Activated CD4-positive, alpha-beta T cell treated with anti-CD3 and anti-CD28 coated beads for 36 hours (primary cell): ENCODE data around the gene C12orf57. TPM values are rescaled to one million over a fixed set of nuclear protein-coding genes. Genes with fewer than 3 reads are reported as not detected.

ENCODE experiments used
- ATAC-seq: fragments of 200-7000 bp; cut with Tn5 transposase; one replicate; pipeline ENCODE4 v1.10.0; 2021; ENCODE audit warnings: mild to moderate bottlenecking, moderate library complexity
- CTCF ChIA-PET: fragments of 350-600 bp; sonication (Branson Sonifier 250); formaldehyde crosslinking; loops from one replicate; lab custom pipeline; 2021; ENCODE audit warnings: antibody characterized with exemption; lab: Charles Lee
- POLR2A ChIA-PET: fragments of 350-600 bp; sonication (Branson Sonifier 250); formaldehyde crosslinking; loops from one replicate; lab custom pipeline; 2021; ENCODE audit warnings: antibody characterized with exemption, inconsistent platforms; lab: Charles Lee
- DNase-seq: peaks from one replicate; pipeline ENCODE4 v3.0.0-alpha.2; 2020
- H3K27ac Mint-ChIP-seq: one replicate; pipeline ENCODE4 v1.8.0; 2021; ENCODE audit warnings: mixed read lengths
- H3K27me3 Mint-ChIP-seq: one replicate; pipeline ENCODE4 v1.8.0; 2021; ENCODE audit warnings: mixed read lengths
- H3K36me3 Mint-ChIP-seq: one replicate; pipeline ENCODE4 v1.8.0; 2021; ENCODE audit warnings: low read depth, mixed read lengths
- H3K4me1 Mint-ChIP-seq: one replicate; pipeline ENCODE4 v1.8.0; 2021; ENCODE audit warnings: mixed read lengths
- H3K4me3 Mint-ChIP-seq: one replicate; pipeline ENCODE4 v1.8.0; 2021; ENCODE audit warnings: mild to moderate bottlenecking, moderate library complexity, mixed read lengths
- H3K9me3 Mint-ChIP-seq: one replicate; pipeline ENCODE4 v1.8.0; 2021; ENCODE audit warnings: low read depth, mixed read lengths
- intact Hi-C, 2 experiments: fragments of 100-400 bp; cut with DNase I in 1 of 2; cut with micrococcal nuclease in 1 of 2; formaldehyde crosslinking; loops; one replicate each; pipeline versions ENCODE4 v1.14.2 to v1.15.1; 2022 to 2024; cut with DNase I, micrococcal nuclease
- total RNA-seq, 2 experiments: library from RNA; stranded (reverse); gene quantifications; one replicate each; pipeline ENCODE4 v1.2.3, GENCODE V29; 2021

C12orf57 gene
- total RNA-seq, 2 experiments from 2014 or later: 189 to 208 TPM

DNA sequence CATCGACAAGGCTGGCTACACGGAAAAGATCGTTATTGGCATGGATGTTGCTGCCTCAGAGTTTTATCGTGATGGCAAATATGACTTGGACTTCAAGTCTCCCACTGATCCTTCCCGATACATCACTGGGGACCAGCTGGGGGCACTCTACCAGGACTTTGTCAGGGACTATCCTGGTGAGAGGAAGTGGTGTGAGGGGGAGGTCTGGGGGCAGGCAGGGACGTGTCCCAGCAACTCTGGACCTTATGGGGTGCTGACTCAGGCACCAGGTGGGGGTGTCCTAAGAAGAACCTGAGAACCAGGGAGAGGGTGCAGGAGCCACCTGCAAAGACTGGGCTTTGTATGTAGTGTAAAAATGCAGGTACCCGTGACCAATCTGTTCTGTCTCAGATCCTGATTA lies 24.2 kb upstream of the C12orf57 start:
- CTCF ChIA-PET: interaction anchor here (0.6 to 1.4 kb wide), 2 partner anchors 28 to 52 kb away, joined by 3 to 5 read pairs; partner anchors contain the start of gene TPI1
- POLR2A ChIA-PET: no interaction called here
- Mint-ChIP-seq H3K27ac (peak overlapping the region; percentile 38), H3K4me3 (no peak overlapping the region), H3K4me1 (peaks cover 31% of the 10 kb centered on the region), H3K27me3 (no peaks in the 10 kb centered on the region), H3K36me3 (peaks cover 59% of the 10 kb centered on the region), H3K9me3 (no peaks in the 10 kb centered on the region)
- intact Hi-C loops: no loop called here
- DNase-seq (no peak), ATAC-seq (no peak)

DNA sequence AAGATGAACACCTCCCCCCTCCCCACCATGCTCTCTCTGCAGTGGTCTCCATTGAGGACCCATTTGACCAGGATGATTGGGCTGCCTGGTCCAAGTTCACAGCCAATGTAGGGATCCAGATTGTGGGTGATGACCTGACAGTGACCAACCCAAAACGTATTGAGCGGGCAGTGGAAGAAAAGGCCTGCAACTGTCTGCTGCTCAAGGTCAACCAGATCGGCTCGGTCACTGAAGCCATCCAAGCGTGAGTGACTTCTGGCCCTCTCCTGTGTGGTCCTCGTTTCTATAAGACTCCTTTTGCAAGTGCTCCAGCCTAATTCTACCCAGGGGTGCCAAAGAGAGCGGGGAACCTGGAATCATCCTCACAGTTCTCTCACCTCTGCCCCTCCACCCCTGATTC lies 22.3 kb upstream of the C12orf57 start:
- no peak for DNase-seq
- Mint-ChIP-seq H3K36me3 (peaks cover 45% of the 10 kb centered on the region), H3K9me3 (no peaks in the 10 kb centered on the region), H3K27me3 (no peaks in the 10 kb centered on the region), H3K4me3 (no peak overlapping the region), H3K4me1 (peaks cover 28% of the 10 kb centered on the region), H3K27ac (no peak overlapping the region)
- intact Hi-C loops: no loop called here
- ChIA-PET POLR2A (interaction anchor here (1.3 kb wide), 1 partner anchor 22 kb away, joined by 5 read pairs; the partner anchor contains the start of genes C12orf57 and RNU7-1), CTCF (interaction anchor here (0.6 to 1.3 kb wide), 6 partner anchors 9 to 223 kb away, joined by 3 to 5 read pairs (median 4); partner anchors contain the start of gene LRRC23)
- ATAC-seq: no peak

DNA sequence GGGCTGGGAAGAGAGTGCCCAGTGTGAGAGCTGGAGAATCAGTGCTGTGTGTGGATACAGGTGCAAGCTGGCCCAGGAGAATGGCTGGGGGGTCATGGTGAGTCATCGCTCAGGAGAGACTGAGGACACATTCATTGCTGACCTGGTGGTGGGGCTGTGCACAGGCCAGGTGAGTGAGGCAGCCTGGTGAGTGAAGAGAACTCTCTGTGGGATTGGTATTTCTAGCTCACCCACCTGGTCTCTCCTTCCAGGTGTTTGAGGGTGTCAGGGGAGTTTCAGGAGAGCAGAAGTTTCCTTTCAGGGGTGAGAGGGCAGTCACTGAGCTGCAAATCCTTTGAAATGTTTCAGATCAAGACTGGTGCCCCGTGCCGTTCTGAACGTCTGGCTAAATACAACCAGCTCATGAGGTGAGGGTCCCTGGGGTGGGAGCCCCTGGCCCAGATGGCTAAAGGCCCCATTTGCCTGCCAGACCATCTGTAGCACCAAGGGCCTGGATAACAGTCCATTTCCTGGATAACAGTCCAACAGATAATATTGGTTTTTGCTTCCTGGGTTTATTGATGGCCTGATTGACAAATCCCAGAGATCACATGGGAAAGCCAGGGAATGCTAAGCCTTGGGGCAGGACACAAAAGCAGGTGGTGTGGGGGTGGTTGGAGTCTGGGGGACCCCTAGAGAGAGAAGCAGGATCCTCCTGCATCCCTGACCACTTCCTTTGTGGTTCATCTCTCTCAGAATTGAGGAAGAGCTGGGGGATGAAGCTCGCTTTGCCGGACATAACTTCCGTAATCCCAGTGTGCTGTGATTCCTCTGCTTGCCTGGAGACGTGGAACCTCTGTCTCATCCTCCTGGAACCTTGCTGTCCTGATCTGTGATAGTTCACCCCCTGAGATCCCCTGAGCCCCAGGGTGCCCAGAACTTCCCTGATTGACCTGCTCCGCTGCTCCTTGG lies 21.6 kb upstream of the C12orf57 start:
- CTCF ChIA-PET: interaction anchor here (0.6 to 1.3 kb wide), 9 partner anchors 10 to 387 kb away, joined by 3 to 5 read pairs (median 3); partner anchors contain the start of gene LRRC23
- no peak overlapping the region for H3K27ac Mint-ChIP-seq
- H3K9me3 Mint-ChIP-seq: no peaks in the 10 kb centered on the region
- intact Hi-C loops: no loop called here
- no peaks in the 10 kb centered on the region for H3K27me3 Mint-ChIP-seq
- no peak for DNase-seq
- no peak for ATAC-seq
- H3K4me1 Mint-ChIP-seq: peaks cover 31% of the 10 kb centered on the region
- H3K4me3 Mint-ChIP-seq: no peak overlapping the region
- POLR2A ChIA-PET: interaction anchor here (1.3 kb wide), 1 partner anchor 22 kb away, joined by 5 read pairs; the partner anchor contains the start of genes C12orf57 and RNU7-1
- peaks cover 39% of the 10 kb centered on the region for H3K36me3 Mint-ChIP-seq

DNA sequence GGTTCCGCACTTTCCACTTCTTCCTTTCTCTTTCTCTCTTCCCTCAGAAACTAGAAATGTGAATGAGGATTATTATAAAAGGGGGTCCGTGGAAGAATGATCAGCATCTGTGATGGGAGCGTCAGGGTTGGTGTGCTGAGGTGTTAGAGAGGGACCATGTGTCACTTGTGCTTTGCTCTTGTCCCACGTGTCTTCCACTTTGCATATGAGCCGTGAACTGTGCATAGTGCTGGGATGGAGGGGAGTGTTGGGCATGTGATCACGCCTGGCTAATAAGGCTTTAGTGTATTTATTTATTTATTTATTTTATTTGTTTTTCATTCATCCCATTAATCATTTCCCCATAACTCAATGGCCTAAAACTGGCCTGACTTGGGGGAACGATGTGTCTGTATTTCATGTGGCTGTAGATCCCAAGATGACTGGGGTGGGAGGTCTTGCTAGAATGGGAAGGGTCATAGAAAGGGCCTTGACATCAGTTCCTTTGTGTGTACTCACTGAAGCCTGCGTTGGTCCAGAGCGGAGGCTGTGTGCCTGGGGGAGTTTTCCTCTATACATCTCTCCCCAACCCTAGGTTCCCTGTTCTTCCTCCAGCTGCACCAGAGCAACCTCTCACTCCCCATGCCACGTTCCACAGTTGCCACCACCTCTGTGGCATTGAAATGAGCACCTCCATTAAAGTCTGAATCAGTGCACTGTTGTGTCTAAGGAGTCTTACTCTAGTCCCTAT lies 20.7 kb upstream of the C12orf57 start:
- CTCF ChIA-PET: interaction anchor here (0.6 to 7.4 kb wide), 14 partner anchors 11 to 388 kb away, joined by 3 to 59 read pairs (median 4); partner anchors contain the start of genes C12orf57, LPCAT3 and RNU7-1
- intact Hi-C loops: no loop called here
- Mint-ChIP-seq H3K36me3 (peaks cover 34% of the 10 kb centered on the region), H3K9me3 (no peaks in the 10 kb centered on the region), H3K4me3 (no peak overlapping the region), H3K27ac (no peak overlapping the region), H3K27me3 (no peaks in the 10 kb centered on the region), H3K4me1 (peaks cover 32% of the 10 kb centered on the region)
- POLR2A ChIA-PET: interaction anchor here (1.3 kb wide), 1 partner anchor 21 kb away, joined by 3 read pairs; the partner anchor contains the start of genes C12orf57 and RNU7-1
- no peak for DNase-seq
- no peak for ATAC-seq

DNA sequence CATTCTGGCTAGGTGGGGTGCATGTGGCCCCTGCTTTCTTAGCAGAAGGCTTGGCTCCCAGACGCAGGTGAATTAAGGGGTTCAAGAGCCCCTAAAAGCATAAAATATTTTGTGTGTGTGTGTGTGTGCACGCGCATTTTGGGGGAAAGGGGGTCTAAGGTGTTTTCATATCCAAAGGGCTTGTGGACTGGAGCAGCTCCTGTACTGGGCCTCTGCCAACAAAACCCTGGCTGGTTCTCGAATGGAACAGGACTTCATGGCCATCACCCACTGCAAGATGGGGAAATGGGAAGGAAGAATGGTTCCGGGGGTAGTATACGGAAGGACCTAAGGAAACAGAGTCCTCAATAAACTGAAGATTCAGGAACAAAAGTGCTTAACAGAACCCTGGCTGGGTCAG lies 20.0 kb upstream of the C12orf57 start:
- intact Hi-C loops: loop anchor here (1.0 to 2.0 kb wide), 6 partner anchors 14 to 185 kb away; partner anchors contain the start of genes C1R (in 2 of the 2), C12orf57 (in 1 of the 2) and C1RL (in 1 of the 2)
- DNase-seq (no peak), ATAC-seq (no peak)
- Mint-ChIP-seq H3K27me3 (no peaks in the 10 kb centered on the region), H3K36me3 (peaks cover 36% of the 10 kb centered on the region), H3K4me1 (peaks cover 36% of the 10 kb centered on the region), H3K4me3 (peak overlapping the region; percentile 29), H3K27ac (no peak overlapping the region), H3K9me3 (no peaks in the 10 kb centered on the region)
- ChIA-PET CTCF (interaction anchor here (0.6 to 7.4 kb wide), 19 partner anchors 8 to 347 kb away, joined by 3 to 59 read pairs (median 3); partner anchors contain the start of genes C12orf57, LPCAT3 and RNU7-1), POLR2A (interaction anchor here (0.8 to 1.3 kb wide), 2 partner anchors 20 to 98 kb away, joined by 3 to 4 read pairs; partner anchors contain the start of genes C12orf57 and RNU7-1)

DNA sequence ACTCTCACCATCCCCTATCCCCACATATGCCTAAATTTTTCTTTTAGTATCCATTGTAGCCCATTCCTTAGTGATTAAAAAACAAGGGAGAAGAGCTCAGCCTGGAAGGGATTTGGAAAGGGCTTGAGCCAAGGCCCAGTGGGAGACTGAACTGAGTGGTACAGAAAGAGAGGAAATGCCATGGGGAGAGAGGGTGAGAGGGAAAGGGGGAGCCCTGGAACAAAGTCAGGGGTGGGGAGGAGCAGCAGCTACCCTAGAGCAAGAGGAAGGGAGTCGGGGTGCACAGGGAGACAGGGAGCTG lies 18.6 kb upstream of the C12orf57 start:
- ChIA-PET POLR2A (interaction anchor here (0.9 to 1.4 kb wide), 2 partner anchors 14 to 19 kb away, joined by 4 to 5 read pairs; partner anchors contain the start of genes C12orf57 and RNU7-1), CTCF (interaction anchor here (0.6 to 7.4 kb wide), 23 partner anchors 9 to 1739 kb away, joined by 3 to 59 read pairs (median 3); partner anchors contain the start of genes C12orf57, CDCA3, LPCAT3 and RNU7-1)
- Mint-ChIP-seq H3K27me3 (no peaks in the 10 kb centered on the region), H3K9me3 (no peaks in the 10 kb centered on the region), H3K4me1 (peaks cover 44% of the 10 kb centered on the region), H3K27ac (no peak overlapping the region), H3K4me3 (no peak overlapping the region), H3K36me3 (peaks cover 26% of the 10 kb centered on the region)
- intact Hi-C loops: loop anchor here in 1 of 2 experiments (2.0 kb wide), 2 partner anchors 20 to 40 kb away; partner anchors contain the start of gene C12orf57
- DNase-seq (no peak), ATAC-seq (no peak)

DNA sequence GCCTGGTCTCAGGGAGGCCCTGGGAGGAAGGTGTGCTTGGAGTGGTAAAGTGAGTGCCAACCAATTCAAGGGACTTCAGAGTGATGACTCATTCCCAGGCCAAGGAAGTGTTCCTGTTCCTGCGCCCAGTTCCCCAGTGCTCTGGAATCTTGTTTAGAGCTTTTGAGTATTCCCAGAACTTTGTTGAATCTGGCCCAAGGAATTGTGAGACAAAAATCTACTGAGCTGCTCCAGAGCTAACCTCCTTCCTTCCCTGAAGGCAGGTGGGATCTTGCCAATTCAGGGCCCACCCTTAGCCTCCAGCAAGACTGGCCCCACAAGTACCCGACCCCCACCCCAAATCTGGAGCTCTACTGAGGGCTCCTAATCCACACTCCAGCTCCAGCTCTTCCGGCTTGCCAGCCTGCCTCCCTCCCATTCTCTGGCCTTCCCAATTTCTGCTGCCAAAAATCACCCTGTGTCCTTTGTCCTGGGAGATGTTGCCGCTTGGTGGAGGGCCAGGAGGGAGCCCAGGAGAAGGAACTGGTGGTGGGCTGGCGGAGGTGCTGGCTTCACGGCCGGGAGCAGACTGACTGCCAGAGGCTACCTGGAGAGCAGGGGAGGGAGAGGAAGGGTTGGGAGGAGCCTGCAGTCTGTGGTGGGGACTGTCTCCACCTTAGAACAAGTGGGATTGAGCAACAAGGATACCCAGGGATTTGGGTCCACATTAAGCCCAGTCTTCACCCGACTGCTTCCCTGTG lies 18.1 kb upstream of the C12orf57 start:
- Mint-ChIP-seq H3K27ac (no peak overlapping the region), H3K27me3 (no peaks in the 10 kb centered on the region), H3K4me3 (peak overlapping the region; percentile 77), H3K4me1 (peaks cover 47% of the 10 kb centered on the region), H3K9me3 (no peaks in the 10 kb centered on the region), H3K36me3 (peaks cover 28% of the 10 kb centered on the region)
- ChIA-PET CTCF (interaction anchor here (0.6 to 7.4 kb wide), 28 partner anchors 8 to 1738 kb away, joined by 3 to 59 read pairs (median 4); partner anchors contain the start of genes C12orf57, C1RL, CDCA3 and LPCAT3), POLR2A (interaction anchor here (0.9 to 2.0 kb wide), 3 partner anchors 14 to 18 kb away, joined by 4 to 10 read pairs (median 5); partner anchors contain the start of genes C12orf57 and RNU7-1)
- ATAC-seq (no peak), DNase-seq (no peak)
- intact Hi-C loops: loop anchor here in 1 of 2 experiments (2.0 kb wide), 2 partner anchors 19 to 39 kb away; partner anchors contain the start of gene C12orf57

DNA sequence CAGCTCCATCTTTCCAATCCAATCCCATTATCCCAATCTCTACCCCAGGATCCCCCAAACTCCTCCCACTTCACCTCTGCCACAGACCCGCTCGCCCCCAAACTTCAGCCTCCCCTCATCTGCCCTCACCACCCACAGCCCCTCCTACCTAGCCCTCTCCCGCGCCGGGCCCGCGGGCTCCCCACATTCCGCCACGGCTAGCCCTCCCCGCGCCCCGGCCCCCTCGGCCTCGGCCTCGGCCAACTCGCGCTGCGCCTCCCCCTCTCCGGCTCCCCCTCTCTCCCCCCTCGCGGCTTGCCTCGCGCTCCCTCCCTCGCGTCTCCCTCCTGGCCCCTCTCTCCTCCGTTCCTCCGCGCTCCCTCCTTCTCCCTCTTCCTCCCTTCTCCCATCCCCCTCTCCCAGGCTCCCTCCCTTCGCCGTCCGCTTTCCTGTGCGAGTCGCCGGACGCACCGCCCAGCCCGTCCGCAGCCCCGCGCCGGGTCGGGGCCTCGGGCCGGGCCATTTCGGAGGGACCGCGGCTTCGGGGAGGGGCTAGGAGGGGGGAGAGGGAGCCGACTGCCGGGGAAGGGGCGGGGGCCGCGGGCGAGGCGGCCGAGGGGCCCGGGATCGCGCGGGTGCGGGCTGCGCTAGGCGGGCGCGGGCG lies 16.3 kb upstream of the C12orf57 start, which contains the start of gene ATN1:
Gene ATN1, plus strand, starts transcription at position 581 of the 643 bp plus-strand sequence. CDS start 6,043 bp downstream, outside the sequence.
- DNase-seq (peak; percentile 69), ATAC-seq (peak; percentile 31)
- Mint-ChIP-seq H3K27ac (peak within 1 kb of the TSS; percentile 84), H3K27me3 (no peaks in the 10 kb centered on the region), H3K4me3 (peak within 1 kb of the TSS; percentile 83), H3K36me3 (peaks cover 23% of the 10 kb centered on the region), H3K9me3 (no peaks in the 10 kb centered on the region), H3K4me1 (peaks cover 57% of the 10 kb centered on the region)
- intact Hi-C loops: loop anchor here (1.0 to 2.0 kb wide), 3 partner anchors 10 to 34 kb away; partner anchors contain the start of gene ENO2 (in 1 of the 2)
- POLR2A ChIA-PET: interaction anchor here (0.7 to 3.7 kb wide), 3 partner anchors 16 to 39 kb away, joined by 3 to 26 read pairs (median 10); partner anchors contain the start of genes C12orf57 and RNU7-1
- CTCF ChIA-PET: interaction anchor here (0.6 to 7.4 kb wide), 5 partner anchors 10 to 1104 kb away, joined by 4 to 59 read pairs (median 10); partner anchors contain the start of genes C12orf57 and RNU7-1

DNA sequence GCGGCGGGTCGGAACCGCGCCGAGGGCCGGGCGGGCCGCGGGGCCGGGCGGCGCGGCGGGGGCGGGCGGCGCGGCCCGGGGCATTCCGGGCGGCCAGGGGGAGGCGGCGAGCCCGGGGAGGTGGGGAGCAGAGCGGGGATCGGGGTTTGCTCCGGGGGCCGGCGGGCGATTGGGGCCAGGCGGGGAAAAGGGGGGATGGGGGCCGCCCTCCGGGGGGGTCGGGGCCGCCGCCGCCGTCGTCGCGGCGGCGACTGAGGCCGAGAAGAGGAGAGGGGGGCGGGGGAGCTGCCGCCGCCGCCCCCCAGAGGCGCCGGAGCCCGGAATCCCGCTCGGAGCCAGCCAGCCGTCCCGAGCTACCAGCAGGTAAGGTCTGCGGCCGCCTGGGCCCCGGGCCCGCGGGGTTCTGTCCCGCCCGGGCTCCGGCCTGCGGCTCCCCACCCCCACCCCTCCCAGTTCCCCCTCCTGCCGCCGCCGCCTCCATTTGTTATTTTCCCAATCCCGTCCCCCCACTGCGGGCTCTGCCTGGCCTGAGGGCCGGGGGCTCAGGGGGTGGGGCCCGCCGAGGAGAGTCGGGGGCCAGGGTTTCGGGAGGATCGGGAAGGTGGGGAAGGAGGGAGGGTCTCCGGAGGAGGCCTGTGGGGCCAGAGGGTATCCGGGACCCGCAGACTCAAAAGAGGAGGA lies 15.7 kb upstream of the C12orf57 start:
- peaks cover 62% of the 10 kb centered on the region for H3K4me1 Mint-ChIP-seq
- no peak for ATAC-seq
- ChIA-PET POLR2A (interaction anchor here (0.5 to 3.7 kb wide), 3 partner anchors 16 to 1024 kb away, joined by 3 to 26 read pairs (median 3); partner anchors contain the start of genes C12orf57, RNU7-1 and USP5), CTCF (interaction anchor here (0.6 to 7.4 kb wide), 4 partner anchors 10 to 59 kb away, joined by 3 to 59 read pairs (median 4); no protein-coding TSS in a partner anchor)
- H3K4me3 Mint-ChIP-seq: peak overlapping the region; percentile 83
- H3K27ac Mint-ChIP-seq: peak overlapping the region; percentile 83
- H3K36me3 Mint-ChIP-seq: peaks cover 22% of the 10 kb centered on the region
- no peaks in the 10 kb centered on the region for H3K9me3 Mint-ChIP-seq
- intact Hi-C loops: loop anchor here (1.0 to 2.0 kb wide), 2 partner anchors 9 to 13 kb away; partner anchors contain the start of gene ENO2 (in 1 of the 2)
- no peaks in the 10 kb centered on the region for H3K27me3 Mint-ChIP-seq
- DNase-seq: peak; percentile 39
